NCI-H146 (cell line): Measurements from ENCODE around the gene CD302.
"Not testable (repeated sequence)": the region's sequence is repeated elsewhere in the genome, so short reads cannot be mapped to it uniquely, and the experiment has no call there.

Source experiments
- DNase-seq: peaks from one replicate; lab custom pipeline; 2025; lab: John Stamatoyannopoulos, UW

The CD302 gene

DNA sequence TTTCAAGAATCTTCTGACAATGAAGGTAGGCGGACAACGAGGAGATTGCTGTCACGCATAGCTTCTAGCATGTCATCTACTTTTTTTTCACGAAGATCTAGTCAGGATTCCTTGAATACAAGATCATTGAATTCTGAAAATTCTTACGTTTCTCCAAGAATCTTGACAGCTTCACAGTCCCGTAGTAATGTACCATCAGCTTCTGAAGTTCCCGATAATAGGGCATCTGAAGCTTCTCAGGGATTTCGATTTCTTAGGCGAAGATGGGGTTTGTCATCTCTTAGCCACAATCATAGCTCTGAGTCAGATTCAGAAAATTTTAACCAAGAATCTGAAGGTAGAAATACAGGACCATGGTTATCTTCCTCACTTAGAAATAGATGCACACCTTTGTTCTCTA is 49.9 kb downstream of the CD302 start:
- DNase-seq: no peak

DNA sequence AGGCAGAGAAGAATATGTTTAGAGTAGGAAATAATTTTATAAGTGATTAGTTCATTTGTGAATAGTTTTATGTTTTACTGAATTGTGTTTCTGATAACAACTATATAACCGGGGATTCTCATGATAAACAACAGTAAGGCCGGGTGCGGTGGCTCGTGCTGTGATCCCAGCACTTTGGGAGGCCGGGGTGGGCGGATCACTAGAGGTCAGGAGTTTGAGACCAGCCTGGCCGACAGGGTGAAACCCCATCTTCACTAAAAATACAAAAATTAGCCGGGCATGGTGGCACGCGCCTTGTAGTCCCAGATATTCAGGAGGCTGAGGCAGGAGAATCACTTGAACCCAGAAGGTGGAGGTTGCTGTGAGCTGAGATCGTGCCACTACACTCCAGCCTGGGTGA is 52.8 kb downstream of the CD302 start:
- DNase-seq: not testable (repeated sequence)

DNA sequence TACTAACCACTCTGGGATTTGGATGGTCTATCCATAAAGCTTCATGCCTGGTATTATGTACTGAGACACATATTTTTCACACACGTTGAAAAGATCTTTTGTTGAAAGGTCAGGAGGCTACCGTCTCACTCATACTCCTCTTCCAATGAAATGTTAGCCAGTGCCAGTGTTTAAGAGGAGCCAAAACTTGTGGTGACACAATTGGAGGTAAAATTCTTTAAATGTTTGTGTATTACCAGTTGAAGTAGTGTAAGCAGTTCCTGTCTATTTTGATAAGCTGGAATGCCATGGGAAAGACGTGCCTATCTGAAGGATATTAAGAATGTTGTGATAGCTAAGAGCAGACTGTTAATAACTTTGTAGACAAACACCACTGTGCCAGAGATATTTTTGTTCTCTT is 53.6 kb downstream of the CD302 start:
- no peak for DNase-seq

DNA sequence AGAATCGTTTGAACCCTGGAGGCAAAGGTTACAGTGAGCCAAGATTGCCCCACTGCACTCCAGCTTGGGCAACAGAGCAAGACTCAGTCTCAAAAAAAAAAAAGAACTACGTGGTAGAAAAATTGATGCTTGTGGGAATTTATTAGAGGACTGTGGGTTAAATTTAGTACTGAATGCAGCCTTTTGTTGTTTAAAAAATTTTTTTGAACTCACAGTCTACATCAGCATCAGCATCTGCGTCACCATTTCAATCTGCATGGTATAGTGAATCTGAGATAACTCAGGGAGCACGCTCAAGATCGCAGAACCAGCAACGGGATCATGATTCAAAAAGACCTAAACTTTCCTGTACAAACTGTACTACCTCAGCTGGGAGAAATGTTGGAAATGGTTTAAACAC is 55.2 kb downstream of the CD302 start:
- DNase-seq: no peak

DNA sequence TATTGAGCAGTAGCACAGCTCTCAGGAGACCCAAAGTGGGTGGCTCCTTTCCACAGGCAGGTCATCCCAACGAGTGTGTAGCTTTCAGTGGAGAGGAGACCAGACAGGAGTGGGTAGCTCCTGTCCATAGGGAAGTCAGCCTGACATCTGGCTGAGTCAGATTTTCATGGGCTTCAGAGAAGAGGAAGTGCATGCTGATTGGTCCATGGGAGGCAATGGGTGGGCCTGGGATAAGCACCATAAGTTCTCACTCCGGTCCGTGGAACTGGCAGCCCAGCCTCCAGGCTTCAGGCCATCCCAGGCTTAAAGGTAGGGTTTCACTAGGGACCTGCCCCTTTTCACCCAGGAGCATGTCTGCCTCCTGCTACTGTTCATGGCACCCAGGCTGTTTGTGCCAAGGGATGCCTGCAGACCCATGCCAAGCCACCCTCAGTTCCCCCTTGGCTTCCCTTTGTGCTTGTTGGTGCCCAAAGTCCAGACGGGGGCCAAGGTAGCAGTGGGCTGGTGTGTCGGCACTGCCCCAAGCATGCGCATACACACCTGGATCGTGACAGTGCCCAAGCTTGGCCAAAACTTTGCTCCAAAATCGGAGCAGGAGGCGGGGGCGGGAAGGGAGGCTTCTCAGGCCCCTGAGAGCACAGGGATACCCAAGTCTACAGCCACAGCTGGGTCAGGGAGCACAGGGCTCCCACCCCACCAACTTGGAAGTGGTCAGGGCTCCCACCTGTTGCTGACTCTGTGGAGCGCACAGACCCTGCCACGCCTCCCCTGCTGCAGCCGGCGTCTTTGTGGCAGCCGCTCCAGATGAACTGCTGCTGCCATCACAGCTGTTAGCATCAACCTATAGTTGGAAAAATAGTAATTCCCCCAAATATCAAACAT is 59.3 kb downstream of the CD302 start:
- no peak for DNase-seq

DNA sequence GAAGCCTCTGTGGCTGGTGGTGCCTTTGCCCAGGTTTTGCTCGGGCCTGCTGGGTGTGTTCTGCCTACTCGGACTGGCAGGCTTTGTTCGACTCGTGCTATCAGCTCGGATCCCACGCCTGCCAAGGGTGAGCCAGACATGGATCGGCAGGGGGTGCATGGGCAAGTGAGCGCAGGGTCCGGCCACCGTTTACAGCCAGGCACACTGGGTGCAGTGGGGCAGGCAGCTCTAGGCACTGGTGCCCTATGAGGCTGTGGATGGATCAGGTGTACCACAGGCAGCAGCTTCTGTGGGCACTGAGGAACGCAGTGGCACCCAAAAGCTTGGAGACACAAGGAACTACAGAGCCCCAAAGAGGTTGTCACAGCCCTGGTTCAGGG is 60.1 kb downstream of the CD302 start:
- no peak for DNase-seq

DNA sequence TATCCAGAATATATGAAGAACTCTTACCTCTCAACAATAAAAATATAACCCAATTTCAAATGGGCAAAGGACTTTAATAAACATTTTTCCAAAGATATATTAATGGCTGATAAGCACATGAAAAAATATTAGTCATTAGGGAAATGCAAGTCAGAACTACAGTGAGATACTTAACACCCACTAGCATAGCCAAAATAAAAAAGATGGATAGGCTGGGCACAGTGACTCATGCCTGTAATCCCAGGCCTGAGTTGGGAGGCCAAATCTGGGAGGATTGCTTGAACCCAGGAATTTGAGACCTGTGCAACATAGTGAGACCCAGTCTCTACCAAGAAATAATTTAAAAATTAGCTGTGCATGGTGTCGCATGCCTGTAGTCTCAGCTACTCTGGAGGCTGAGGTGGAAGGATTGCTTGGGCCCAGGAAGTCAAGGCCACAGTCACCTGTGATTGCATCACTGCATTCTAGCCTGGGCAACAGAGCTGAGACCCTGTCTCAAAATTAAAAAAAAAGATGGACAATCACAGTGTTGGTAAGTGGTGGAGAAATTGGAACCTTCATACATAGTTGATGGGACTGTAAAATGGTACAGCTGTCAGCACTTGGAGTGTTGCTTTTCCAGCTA is 60.6 kb downstream of the CD302 start:
- DNase-seq: no peak

DNA sequence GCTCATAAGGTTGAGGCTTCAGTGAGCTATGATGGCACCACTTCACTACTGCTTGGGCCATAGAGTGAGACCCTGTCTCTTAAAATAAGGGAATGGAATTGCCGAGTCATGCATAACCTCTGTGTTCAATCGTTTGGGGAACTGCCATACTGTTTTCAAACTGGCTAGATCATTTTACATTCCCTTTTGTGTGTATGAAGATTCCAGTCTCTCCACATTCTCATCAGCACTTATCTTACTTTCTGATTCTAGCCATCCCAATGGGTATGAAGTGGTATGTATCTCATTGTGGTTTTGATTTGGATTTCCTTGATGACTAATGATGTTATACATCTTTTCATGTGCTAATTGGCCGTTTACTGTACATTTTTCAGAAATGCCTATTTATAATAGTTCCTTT is 62.0 kb downstream of the CD302 start:
- no peak for DNase-seq

GRCh38 chr2:159735648-159736047 is 62.4 kb downstream of the CD302 start:
- no peak for DNase-seq

GRCh38 chr2:159728629-159729028 is 69.4 kb downstream of the CD302 start:
- DNase-seq: no peak

- no peak for DNase-seq
Observed at GRCh38 chr2:159725713-159726112, 72.3 kb downstream of the CD302 start.

- DNase-seq: not testable (repeated sequence)
Observed at GRCh38 chr2:159724795-159725572, 73.0 kb downstream of the CD302 start.

GRCh38 chr2:159722580-159722979 is 75.4 kb downstream of the CD302 start:
- DNase-seq: no peak

DNA sequence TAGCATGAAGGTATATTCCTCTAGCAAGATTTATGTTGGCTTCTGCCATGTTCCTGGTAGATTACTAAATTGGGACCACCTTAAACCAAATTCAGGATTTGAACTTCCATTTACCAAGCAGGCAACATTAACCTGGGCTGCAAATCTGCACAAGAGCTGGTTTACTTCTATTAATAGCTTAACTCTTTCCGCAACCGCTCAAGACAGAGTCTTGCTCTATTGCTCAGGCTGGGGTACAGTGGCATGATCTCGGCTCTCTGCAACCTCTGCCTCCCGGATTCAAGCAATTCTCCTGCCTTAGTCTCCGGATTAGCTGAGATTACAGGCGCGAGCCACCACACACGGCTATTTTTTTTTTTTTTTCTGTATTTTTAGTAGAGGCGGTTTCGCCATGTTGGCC is 77.3 kb downstream of the CD302 start:
- DNase-seq: no peak
